GM19455 (cell line): ENCODE results near the gene CYP11A1.
"Not testable (repeated sequence)": the region's sequence is repeated elsewhere in the genome, so short reads cannot be mapped to it uniquely, and the experiment has no call there.

Source experiments
- ATAC-seq: cut with Tn5 transposase; IDR thresholded peaks from one replicate; pipeline ENCODE4 v1.9.1; 2021; ENCODE audit not compliant: unreplicated experiment

CYP11A1 gene

DNA sequence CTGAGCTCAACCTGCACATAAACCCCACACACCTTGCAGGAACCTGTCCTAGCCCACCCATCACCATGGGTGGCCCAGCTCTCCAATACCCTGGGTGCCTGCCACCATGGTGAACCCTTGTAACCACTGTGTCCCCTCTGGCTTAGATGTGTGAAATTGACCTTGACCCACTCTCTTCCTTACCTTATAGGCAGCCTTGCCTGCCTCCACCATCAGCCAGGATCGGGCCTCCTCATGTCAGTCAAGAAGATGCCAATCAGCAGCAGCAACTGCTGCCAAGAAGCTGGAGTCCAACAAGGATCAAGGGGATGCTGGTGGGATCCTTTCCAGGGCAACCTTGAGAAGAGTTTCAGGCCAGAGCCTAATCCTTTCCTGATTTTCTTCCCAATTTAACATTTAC, 8.8 kb upstream of the CYP11A1 start:
- no peak for ATAC-seq

DNA sequence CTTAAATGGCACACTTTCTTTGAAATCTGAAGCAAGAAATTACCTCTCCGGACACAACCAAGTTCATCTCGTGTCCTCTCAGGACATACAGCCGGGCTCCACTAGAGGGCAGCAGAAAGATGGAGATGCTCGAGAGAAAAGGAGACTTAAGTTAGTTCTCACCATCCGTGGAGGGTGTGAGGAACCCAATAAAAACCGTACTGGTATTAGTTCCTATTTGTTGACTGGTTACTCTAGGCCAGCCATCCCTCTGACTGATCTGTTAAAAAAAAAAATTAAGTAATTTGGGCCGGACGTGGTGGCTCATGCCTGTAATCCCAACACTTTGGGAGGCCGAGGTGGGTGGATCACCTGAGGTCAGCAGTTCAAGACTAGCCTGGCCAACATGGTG, 7.9 kb upstream of the CYP11A1 start:
- peak; percentile 34 for ATAC-seq

DNA sequence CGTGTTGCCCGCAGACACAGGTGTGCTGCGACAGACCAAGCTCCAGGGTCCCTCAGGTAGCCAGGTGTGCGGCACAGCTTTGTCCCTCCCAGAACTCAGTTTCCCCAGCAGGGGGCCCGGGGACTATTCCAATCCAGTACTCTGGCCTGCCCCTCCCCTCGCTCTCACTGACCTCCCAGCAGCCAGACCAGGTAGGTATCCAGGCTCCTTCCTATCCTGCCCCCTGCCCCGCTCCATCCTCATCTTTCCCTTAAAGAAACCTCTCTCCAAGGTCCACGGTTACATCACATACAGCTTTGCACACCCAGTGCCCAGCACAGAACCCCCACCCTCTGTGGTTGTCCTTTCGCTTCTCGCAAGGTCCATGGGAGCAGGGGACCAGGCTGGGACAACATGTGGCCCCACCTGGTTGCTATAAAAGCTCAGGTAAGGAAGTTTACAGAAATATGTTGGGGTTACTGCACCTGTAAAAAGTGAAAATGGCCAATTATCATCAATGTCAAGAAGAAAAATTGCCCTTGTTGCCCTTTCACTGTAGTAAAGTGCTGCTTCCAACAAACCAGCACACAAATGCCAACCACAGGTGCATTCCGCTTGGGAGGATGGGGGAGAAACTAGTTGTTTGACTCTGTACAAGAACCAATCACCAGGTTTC, 7.3 kb upstream of the CYP11A1 start:
- ATAC-seq = peak; percentile 16

DNA sequence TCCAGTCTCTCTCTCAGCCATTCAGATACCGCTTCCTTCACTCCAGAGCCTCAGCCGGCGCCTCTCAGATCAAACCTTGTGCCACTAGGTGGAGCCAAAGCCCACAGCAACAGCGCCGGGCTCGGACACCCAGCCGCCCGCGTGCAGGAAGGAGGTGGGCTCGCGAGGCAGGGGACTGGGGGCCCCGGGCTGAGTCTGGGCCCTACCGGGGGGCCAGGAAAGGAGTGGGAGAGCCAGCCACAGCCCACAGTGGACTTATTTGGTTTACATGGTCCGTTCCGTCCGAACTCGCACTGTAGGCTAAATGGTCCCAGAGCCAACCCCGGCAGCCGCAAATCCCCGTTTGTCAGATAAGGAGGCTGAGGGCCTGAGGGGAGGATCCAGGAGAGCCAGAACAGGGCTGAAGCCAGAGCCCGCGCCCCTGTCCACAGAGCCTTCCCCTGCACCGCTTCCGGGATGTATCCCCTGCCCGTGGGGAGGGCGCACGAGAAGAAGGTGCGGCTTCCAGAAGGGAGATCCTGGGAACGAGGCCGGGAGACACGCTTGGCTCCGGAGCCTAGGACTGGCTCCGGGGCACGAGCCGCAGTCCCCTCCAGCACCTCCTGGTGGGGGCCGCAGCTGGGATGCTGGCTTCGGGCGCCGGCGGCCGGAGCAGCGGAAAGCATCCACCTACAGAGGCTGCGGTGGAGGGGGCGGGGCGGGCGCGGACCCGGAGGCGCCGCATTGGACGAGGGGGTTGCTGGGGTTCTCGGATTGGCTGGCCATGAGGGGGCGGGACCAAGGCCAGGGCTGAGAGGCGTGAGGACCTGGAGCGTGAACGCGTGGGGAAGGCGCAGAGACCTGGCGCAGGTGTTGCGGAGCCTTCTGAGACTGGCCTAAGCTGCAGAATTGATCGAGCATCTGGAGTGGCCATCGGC, 6.5 kb upstream of the CYP11A1 start:
- ATAC-seq = peak; percentile 75

DNA sequence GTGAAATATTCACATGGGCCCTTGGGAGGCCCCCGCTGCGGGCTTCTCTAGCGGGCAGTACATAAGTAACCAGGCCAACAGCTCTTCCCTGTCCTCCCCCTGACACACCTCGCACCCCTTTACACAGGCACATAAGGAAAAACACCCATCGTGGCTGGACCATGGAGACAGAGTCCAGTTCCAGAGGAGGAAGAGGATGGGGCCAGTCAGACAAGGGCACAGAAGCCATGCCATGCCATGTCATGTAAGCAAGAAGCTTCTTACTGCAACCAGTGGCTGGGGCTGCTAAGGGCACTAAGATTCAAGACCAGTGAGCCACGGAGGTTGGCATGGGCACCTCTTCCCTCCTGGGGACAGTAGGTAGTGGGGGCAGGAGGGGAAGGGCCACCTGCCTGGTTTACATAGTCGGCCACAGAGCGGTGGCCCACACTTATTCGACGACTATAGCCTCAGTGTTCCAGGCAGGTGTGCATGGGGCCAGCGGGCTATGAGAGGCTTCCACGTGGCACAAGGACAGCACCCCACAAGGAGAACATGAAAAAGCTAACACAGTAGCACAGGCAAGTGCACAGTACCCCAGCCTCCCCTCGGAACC, 5.7 kb upstream of the CYP11A1 start:
- no peak for ATAC-seq

DNA sequence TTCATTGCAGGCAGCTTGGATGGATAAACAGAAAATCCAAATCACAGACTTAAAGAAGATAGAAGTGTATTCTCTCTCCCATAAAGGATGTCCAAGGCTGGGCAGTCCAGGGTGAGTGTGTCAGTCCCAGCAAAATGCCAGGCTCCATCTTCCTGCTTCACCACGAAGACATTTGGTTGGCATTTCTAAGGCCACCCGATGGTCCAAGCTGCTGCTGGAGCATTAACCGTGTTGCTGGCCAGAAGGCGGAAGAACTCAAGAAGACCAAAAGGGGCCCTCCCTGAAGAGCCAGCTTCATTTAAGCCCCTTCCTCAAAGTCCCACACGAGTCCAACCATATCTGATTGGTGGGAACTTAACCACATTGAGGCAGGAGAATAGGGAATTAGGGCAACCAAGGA, 3.0 kb upstream of the CYP11A1 start:
- no peak for ATAC-seq

DNA sequence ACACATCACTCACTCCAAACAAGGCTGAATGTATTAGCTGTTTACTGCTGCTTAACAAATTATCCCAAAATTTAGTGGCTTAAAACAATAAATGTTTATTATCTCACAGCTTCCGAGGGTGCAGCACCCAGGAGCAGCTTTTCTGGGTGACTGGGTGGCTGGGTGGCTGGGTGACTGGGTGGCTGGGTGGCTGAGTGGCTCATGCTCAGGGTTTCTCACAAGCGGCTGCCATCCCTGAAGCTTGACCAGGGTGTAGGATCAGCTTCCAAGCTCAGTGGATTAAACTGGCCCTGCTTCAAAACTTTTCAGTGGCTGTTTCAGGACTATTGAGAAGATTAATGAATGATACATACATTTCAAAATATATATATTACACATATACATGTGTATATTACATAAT, 2.3 kb upstream of the CYP11A1 start:
- no peak for ATAC-seq

DNA sequence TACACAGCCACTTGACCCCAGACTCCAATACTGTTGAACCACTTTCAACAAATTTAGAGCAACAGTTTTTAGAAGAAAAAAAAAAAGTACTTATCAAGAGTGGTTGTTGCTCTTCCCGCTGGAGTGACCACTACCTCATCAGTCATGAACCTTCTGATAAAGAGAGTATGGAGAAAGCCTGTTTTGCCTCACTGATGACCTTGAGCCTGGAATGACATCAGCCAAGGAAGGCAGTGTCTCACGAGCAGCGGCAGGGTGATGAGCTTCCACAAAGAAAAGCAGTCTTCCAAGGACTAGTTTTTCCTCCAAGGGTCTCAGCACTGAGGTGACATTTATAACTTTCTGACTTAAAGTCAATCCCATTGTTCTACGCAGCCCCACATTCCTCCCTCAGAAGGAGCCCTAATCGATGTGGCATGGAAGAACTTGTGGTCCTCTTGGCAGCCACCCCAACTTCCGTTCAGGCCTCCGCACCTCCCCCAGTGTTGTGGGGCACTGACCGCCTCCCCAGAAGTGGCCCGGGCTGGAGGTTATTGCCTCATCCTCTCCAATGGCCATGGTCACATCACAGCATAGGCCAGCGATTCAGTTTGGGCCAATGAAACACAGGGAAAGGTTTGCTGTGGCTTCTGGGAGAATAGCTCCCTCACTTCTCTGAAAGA, 1.8 kb upstream of the CYP11A1 start:
- ATAC-seq = no peak

DNA sequence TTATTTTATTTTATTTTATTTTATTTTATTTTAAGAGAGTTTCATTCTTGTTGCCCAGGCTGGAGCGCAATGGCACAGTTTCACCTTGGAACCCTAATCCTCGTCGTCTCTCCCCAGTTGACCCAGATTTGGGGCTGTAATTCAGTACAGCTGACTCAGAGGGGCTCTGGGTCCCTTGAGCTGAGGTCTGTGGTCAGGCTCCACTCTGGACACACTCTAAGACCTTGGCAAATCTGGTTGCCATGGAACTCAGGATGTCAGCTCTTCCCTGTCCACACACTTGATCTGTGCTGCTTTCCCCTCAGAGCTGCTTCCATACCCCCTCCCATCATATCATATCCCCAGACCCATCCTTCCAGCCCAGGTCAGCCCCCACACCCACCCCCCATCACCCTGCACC, 675 bp upstream of the CYP11A1 start:
- ATAC-seq = no peak

DNA sequence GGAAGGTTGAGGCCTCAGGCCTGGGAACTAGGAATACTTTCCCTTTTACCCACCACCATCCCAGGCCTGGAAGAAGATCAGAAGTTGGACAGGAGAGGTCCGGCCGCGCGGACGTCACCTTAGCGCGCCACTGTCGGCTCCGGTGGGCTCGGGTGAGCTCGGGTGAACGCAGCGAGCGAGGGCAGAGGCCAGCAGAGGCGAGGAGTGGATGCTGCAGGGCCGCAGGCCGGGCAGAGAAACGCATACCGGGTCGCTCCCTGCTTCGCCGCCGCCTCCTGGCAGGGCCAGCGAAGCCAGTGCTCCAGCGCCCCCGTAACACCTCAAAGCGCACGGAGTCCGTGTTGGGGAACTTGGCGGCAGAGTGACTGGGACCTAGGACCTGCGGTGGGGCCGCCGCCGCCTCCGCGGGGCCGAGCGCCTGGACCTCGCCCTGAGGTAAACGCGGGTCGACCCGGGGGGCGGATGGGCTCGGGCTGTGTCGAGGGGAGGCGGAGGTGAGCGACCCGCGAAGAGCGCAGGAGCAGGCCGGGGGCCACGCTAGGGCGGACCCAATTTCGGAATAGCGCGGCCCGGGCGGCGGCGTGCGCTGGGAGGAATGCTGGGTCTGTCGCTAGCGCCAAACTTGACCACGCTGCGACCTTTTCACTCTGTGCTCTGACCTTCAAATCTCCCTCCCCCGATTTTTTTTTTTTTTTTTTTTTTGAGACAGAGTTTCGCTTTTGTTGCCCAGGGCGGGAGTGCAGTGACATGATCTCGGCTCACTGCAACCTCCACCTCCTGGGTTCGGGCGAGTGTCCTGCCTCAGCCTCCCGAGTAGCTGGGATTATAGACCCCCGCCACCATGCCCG, 1.6 kb downstream of the CYP11A1 start:
- ATAC-seq = no peak

DNA sequence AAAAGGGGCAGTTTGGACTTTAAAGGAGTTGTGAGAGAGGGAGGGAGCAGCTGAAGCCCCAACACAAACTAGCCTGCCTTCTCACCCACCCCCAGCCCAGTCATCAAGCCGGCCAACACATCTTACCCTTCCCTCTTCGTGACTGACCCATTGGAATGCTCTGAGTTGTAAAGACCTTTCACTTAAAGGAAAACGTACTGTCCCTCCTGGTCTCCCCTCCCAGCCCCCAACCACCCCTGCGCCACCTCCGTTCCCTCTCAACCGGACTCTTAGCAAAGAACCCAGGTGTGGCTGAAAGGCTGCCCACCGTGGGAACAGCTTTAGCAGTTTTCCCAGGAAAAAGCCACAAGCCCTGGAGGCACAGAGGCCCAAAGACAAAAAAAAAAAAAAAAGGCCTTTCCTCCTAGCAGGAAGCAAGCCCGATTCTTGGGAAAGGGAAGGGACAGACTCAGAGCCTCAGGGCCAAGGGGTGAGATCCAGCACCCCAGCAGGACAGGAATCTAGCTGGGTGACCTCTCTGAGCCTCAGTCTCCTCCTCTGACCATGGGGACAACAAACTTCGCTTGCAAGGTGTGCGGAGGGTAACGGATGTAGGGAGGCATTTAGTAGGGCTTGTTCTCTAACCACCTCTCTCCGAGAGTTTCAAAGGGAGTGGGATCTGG, 2.4 kb downstream of the CYP11A1 start:
- ATAC-seq = no peak

DNA sequence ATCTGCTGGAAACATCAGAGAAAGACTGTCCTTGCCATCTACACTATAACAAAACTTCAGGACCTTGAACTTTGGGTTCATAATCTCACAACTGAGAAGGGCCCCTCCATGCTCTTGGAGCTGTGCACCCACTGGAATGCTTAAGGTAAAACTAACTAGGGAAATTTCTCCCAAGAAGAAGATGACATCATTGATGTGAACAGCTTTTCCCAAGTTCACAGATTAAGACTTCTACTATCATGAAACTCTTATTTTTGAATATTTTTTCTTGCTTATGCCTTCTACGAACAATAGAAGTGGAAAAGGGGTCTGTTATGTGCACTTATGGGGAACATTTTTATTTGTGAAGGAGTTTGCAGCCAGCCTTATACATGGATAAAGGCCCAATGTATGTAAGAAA, 5.0 kb downstream of the CYP11A1 start:
- ATAC-seq = no peak

DNA sequence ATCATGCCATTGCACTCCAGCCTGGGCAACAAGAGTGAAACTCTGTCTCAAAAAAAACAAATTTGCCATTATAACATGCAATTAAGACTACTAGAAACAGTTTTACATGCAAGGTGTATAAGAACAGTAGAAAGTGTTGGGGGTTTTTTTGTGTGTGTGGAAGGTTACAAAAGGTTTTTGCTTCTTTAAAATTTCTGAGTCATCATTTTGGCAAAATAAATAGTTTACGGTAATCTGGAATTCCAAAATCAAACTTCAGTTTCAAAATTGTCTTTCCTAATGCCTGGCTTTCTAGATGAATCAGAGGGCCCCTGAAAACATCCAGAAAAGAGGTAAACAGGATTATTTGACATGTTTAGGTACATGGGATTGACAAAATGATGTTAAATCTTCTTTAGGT, 6.6 kb downstream of the CYP11A1 start:
- ATAC-seq = not testable (repeated sequence)

DNA sequence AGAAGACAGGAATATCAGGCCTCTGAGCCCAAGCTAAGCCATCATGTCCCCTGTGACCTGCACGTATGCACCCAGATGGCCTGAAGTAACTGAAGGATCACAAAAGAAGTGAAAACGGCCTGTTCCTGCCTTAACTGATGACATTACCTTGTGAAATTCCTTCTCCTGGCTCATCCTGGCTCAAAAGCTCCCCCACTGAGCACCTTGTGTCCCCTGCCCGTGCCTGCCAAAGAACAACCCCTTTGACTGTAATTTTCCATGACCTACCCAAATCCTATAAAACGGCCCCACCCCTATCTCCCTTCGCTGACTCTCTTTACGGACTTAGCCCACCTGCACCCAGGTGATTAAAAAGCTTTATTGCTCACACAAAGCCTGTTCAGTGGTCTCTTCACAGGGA, 8.1 kb downstream of the CYP11A1 start:
- not testable (repeated sequence) for ATAC-seq

DNA sequence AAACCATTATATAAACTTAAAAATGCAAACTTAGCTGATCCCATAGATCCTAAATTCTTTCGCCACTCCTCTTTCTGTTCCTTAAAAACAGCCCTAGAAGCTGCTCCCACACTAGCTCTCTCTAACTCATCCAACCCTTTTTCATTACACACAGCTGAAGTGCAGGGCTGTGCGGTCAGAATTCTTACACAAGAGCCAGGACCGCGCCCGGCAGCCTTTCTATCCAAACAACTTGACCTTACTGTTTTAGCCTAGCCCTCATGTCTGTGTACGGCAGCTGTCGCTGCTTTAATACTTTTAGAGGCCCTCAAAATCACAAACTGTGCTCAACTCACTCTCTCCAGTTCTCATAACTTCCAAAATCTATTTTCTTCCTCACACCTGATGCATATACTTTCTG, 9.9 kb downstream of the CYP11A1 start:
- not testable (repeated sequence) for ATAC-seq

DNA sequence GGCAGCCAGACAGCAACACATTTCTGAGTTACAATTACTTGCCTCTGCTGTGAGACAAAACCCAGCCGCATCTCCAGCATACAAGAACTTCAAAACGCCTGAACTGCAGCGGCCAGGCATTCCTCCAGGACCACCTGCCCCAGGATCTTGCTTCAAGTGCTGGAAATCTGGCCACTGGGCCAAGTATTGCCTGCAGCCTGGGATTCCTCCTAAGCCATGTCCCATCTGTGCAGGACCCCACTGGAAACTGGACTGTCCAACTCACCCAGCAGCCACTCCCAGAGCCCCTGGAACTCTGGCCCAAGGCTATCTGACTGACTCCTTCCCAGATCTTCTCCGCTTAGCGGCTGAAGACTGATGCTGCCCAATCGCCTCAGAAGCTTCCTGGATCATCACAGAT, 11.4 kb downstream of the CYP11A1 start:
- not testable (repeated sequence) for ATAC-seq

DNA sequence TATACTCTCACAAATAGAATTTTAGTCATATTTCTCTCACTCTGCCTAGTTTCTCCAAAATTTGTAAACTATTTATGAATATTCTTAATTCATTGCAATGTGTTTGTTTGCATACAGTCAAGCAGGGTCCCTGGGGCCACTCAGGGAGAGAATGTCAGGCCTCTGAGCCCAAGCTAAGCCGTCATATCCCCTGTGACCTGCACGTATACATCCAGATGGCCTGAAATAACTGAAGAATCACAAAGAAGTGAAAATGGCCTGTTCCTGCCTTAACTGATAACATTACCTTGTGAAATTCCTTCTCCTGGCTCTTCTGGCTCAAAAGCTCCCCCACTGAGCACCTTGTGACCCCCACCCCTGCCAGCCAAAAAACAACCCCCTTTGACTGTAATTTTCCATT, 13.5 kb downstream of the CYP11A1 start:
- not testable (repeated sequence) for ATAC-seq

DNA sequence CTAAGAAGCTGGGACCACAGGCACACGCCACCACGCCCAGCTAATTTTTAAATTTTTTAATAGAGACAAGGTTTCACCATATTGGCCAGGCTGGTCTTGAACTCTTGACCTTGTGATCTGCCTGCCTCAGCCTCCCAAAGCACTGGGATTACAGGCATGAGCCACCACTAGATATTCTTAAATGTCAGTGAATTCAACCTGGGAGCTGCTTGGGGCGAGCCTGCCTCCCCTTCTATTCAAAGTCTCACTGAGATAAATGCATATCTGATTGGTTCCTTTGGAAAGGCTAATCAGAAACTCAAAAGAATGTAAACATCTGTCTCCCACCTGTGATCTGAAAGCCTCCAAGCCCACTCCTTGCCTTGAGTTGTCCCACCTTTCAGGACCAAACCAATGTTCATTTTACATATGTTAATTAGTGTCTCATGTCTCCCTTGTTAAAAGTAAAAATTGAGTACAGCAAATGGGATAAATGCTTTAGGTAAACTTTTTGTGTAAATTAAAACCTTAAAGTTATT, 15.0 kb downstream of the CYP11A1 start:
- no peak for ATAC-seq

DNA sequence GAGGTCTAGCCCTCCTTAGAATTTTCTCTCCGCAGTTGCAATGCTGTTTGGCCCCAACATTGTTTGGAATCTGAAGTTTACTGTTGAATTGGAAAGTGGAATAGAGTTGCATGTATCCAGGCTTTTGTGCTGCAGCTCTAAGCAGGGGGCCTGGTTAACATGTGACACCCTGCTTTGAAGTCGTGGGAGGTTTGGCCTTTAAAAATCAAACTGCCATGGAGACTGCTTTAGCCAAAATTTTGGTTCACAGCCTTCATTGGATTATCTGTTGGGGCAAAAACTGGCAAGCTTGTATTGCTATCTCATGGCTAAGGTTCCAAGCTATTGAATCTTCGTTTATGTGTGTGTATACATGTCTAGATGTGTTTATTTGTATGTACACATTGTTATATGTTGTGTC, 15.8 kb downstream of the CYP11A1 start:
- no peak for ATAC-seq
